A673 (cell line): ENCODE results near the gene ATP2A3. TPM values are rescaled to one million over a fixed set of nuclear protein-coding genes. Genes with fewer than 3 reads are reported as not detected.

Source experiments
- BruUV-seq: library from RNA; stranded (reverse); fragments of 400-500 nt; replicated peaks from 2 replicates; lab custom pipeline; 2021; lab: Mats Ljungman, UMichigan
- CTCF ChIA-PET: fragments of 300-600 bp; sonication (Branson Sonifier 250); formaldehyde crosslinking; loops from one replicate; lab custom pipeline; 2022; ENCODE audit warnings: antibody characterized with exemption; lab: Charles Lee
- POLR2A ChIA-PET: fragments of 300-600 bp; sonication (Branson Sonifier 250); formaldehyde crosslinking; loops from one replicate; lab custom pipeline; 2022; ENCODE audit warnings: antibody characterized with exemption; ENCODE audit not compliant: low non-redundant PET; lab: Charles Lee
- DNase-seq: peaks from one replicate; pipeline ENCODE4 v3.0.0-alpha.2; 2015; ENCODE audit warnings: low spot score
- H3K27ac ChIP-seq: fragments of 200-600 bp; sonication (generic); 2 replicates; pipeline ENCODE4 v1.5.1; 2016; ENCODE audit warnings: mixed run types, low read depth, mild to moderate bottlenecking, mixed read lengths, antibody characterized with exemption, low read length; ENCODE audit not compliant: poor library complexity, severe bottlenecking
- H3K27me3 ChIP-seq: fragments of 200-600 bp; sonication (generic); replicated peaks from 2 replicates; pipeline ENCODE4 v1.6.1; 2017; ENCODE audit warnings: mixed run types, low read depth, mild to moderate bottlenecking, mixed read lengths, antibody characterized with exemption, low read length; ENCODE audit not compliant: insufficient read depth, poor library complexity
- H3K36me3 ChIP-seq: fragments of 200-600 bp; sonication (generic); 2 replicates; pipeline ENCODE4 v1.6.1; 2016; ENCODE audit warnings: mixed run types, mild to moderate bottlenecking, mixed read lengths, antibody characterized with exemption, low read length; ENCODE audit not compliant: insufficient read depth, poor library complexity, severe bottlenecking
- H3K4me1 ChIP-seq: fragments of 200-600 bp; sonication (generic); 2 replicates; pipeline ENCODE4 v1.6.1; 2017; ENCODE audit warnings: mixed run types, mild to moderate bottlenecking, mixed read lengths, antibody characterized with exemption, low read length; ENCODE audit not compliant: insufficient read depth, poor library complexity, severe bottlenecking
- H3K4me3 ChIP-seq: fragments of 200-600 bp; sonication (generic); 2 replicates; pipeline ENCODE4 v1.5.1; 2016; ENCODE audit warnings: low read depth, mixed run types, mild to moderate bottlenecking, mixed read lengths, low read length; ENCODE audit not compliant: poor library complexity, severe bottlenecking
- H3K9me3 ChIP-seq: fragments of 200-600 bp; sonication (generic); 2 replicates; pipeline ENCODE4 v1.6.1; 2016; ENCODE audit warnings: mixed run types, low read depth, mild to moderate bottlenecking, mixed read lengths, antibody characterized with exemption, low read length; ENCODE audit not compliant: poor library complexity, severe bottlenecking
- EZH2 ChIP-seq: fragments of 200-600 bp; sonication (generic); IDR thresholded peaks from 2 replicates; pipeline ENCODE4 v1.6.1; 2017; ENCODE audit warnings: borderline replicate concordance, low read depth, mild to moderate bottlenecking, mixed read lengths, antibody characterized with exemption, low read length; ENCODE audit not compliant: poor library complexity, severe bottlenecking
- intact Hi-C: fragments of 100-400 bp; cut with micrococcal nuclease; formaldehyde crosslinking; loops from one replicate; pipeline ENCODE4 v1.10.0; 2022; ENCODE audit not compliant: unreplicated experiment
- total RNA-seq: library from RNA; stranded (reverse); gene quantifications from 2 replicates; pipeline ENCODE4 v1.2.3, GENCODE V29; 2021
- TF ChIP-seq, protein P1 (sequence below): fragments of 300-800, 200-600 bp; sonication (generic); conservative IDR thresholded peaks from 2 replicates; pipeline ENCODE4 v1.5.1; 2017; ENCODE audit warnings: low read depth, mild to moderate bottlenecking, antibody characterized with exemption, low read length, moderate library complexity, mixed read lengths

Gene ATP2A3
- total RNA-seq, 1 experiment from 2014 or later, result 0.17 TPM

- H3K27ac ChIP-seq, result no peak overlapping the region
- no peaks in the 10 kb centered on the region for H3K9me3 ChIP-seq
- TF ChIP-seq, protein P1, sequence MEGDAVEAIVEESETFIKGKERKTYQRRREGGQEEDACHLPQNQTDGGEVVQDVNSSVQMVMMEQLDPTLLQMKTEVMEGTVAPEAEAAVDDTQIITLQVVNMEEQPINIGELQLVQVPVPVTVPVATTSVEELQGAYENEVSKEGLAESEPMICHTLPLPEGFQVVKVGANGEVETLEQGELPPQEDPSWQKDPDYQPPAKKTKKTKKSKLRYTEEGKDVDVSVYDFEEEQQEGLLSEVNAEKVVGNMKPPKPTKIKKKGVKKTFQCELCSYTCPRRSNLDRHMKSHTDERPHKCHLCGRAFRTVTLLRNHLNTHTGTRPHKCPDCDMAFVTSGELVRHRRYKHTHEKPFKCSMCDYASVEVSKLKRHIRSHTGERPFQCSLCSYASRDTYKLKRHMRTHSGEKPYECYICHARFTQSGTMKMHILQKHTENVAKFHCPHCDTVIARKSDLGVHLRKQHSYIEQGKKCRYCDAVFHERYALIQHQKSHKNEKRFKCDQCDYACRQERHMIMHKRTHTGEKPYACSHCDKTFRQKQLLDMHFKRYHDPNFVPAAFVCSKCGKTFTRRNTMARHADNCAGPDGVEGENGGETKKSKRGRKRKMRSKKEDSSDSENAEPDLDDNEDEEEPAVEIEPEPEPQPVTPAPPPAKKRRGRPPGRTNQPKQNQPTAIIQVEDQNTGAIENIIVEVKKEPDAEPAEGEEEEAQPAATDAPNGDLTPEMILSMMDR, result no peak
- no peak for TF ChIP-seq EZH2
- intact Hi-C loops, result no loop called here
- BruUV-seq, result no TSS peak
- no peak for DNase-seq
- H3K4me1 ChIP-seq, result no peaks in the 10 kb centered on the region
- POLR2A ChIA-PET, result no interaction called here
- peaks cover 44% of the 10 kb centered on the region for H3K27me3 ChIP-seq
- CTCF ChIA-PET, result no interaction called here
- no peaks in the 10 kb centered on the region for H3K36me3 ChIP-seq
- no peak overlapping the region for H3K4me3 ChIP-seq
These were observed 3.5 kb downstream of the ATP2A3 start for GRCh38 chr17:3960764-3961163.

DNA sequence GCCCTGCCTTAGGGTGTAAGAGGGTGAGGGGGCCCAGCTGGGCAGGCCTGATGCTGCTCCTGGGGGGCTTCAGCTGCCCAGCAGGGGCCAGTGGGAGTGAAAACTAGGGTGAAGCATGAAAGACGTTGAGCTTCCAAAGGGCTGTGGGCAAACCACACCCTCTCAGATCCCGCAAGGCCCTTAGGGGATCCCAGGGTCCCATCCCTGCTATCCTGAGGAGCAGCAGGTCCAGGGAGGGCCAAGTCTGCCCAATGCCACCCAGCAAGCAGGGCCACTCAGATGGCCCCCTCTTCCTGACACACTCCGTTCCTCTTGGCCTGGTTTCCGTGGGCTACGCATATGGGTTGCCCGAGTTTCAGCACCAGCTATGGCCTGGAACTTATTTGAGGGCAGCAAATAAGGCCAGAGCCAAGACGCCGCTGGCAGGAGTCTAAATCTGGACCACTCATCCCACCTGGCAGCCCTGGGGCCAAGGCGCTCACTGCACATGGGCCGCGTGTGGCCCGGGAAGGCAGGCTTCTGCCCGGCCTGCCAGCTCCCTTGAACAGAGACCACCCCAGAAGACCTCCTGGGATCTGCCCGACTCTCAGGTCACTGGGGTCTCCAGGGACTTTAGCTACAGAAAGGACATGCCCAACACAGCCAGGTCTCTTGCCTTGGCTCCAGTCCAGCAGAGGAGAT is 4.2 kb downstream of the ATP2A3 start:
- TF ChIP-seq, protein P1, result no peak
- no peak for TF ChIP-seq EZH2
- Histone ChIP-seq H3K4me1 (no peaks in the 10 kb centered on the region), H3K9me3 (no peaks in the 10 kb centered on the region), H3K27me3 (peaks cover 40% of the 10 kb centered on the region), H3K4me3 (no peak overlapping the region), H3K27ac (no peak overlapping the region), H3K36me3 (no peaks in the 10 kb centered on the region)
- no TSS peak for BruUV-seq
- DNase-seq, result no peak
- intact Hi-C loops, result no loop called here
- CTCF ChIA-PET, result no interaction called here
- POLR2A ChIA-PET, result no interaction called here

DNA sequence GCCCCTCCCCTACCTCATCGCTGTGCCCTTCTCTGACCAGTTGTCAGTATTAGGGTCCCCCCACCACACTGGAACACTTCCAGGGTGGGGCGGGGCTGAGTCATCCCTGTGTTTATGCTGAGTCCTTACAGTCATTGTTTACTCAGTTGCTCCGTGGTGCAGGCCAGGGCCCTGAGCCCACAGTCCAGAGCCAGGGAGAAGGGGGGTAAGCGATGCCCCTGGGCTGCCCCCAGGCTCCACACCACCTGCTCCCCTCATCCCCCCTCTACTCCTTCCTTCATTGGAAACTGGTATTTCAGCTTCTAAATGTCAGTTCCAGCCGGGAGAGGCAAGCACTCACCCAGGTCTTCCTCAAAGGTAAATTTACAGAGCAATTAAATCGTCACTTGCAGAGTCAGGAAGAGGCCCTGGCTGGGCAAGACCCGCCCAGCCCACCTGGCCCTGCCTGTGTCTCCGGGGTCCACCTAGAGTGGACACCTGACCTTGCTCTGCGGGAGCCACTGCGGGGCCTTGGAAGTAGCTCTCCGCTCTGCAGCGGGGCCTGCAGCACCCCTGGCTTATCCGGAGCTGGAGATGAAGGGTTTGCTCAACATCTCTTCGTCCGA is 4.8 kb downstream of the ATP2A3 start:
- ChIA-PET CTCF (no interaction called here), POLR2A (no interaction called here)
- no peak for DNase-seq
- H3K36me3 ChIP-seq, result no peaks in the 10 kb centered on the region
- BruUV-seq, result no TSS peak
- TF ChIP-seq EZH2, result no peak
- TF ChIP-seq, protein P1, result no peak
- intact Hi-C loops, result no loop called here
- H3K4me3 ChIP-seq, result no peak overlapping the region
- H3K27ac ChIP-seq, result no peak overlapping the region
- H3K9me3 ChIP-seq, result no peaks in the 10 kb centered on the region
- H3K27me3 ChIP-seq, result peaks cover 34% of the 10 kb centered on the region
- H3K4me1 ChIP-seq, result no peaks in the 10 kb centered on the region
